Measurements from ENCODE around the gene OR5T3.
"Not testable (repeated sequence)": the region's sequence is repeated elsewhere in the genome, so short reads cannot be mapped to it uniquely, and the experiment has no call there.

The OR5T3 gene

DNA sequence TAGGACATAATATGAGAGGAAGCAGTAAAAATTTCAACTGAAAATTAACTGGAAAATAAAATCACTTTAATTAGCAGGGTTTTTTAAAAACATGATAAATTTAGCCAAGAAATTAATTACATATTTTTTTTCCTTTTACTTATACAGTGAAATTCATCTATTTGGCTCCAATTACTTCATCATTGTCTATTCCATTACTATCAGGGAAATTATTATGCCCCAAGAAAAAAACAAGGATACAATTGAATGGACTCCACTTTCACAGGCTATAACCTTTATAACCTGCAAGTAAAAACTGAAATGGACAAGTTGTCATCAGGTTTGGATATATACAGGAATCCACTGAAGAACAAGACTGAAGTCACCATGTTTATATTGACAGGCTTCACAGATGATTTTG is at the start of gene OR5T3:
TSS of gene OR5T3 (plus strand) at position 301 of the 400 bp plus-strand sequence. CDS start at position 301, 0 bp downstream.
- DNase-seq (ENCODE audit: low read depth in 2 of 2), result no peak

DNA sequence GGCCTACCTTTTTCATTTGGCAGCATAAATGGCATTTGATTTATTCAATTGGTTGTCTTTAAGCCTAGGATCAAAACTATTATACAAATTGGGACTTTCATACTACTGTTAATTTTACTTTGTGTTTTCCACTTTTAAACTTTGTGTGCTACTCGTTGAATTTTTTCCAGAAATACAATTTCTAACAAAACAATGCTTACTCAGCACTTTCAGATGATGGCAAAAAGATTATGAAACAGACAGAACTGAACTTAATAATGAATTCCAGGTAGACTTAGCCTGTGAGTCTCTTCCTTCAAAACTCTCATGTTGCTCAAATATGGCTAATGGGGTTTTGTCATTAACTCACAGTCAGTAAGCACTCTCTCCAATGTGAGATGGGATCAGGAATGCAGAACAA is 44.3 kb upstream of the OR5T3 start:
- DNase-seq (ENCODE audit: low read depth in 2 of 2), result no peak

DNA sequence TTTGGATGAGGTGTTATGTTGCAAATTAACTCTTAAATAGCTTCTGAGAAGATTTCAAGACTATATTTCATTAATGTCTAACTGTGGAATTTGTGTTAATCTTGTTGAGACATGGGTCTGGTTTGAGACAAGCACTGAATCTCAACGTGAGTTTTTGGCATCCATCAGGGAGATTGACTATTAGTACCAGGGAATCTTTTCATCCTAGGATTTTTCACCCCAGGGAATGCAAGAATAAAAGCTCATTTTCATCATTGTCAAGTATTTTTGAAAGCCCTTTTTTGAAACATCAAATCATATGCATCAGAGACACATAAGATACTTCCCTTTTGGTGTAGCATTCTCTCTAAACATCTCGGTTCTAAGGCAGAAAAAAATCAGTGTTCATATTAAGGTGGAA is 37.5 kb upstream of the OR5T3 start:
- DNase-seq (ENCODE audit: low read depth in 2 of 2), result no peak

DNA sequence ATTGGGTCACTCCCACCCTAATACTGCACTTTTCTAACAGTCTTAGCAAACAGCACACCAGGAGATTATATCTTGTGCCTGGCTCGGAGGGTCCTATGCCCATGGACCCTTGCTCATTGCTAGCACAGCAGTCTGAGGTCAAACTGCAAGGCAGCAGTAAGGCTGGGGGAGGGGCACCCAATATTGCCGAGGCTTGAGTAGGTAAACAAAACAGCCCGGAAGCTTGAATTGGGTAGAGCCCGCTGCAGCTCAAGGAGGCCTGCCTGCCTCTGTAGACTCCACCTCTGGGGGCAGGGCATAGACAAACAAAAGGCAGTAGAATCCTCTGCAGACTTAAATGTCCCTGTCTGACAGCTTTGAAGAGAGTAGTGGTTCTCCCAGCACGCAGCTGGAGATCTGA is 32.3 kb upstream of the OR5T3 start:
- not testable (repeated sequence) for DNase-seq (ENCODE audit: low read depth in 2 of 2)

DNA sequence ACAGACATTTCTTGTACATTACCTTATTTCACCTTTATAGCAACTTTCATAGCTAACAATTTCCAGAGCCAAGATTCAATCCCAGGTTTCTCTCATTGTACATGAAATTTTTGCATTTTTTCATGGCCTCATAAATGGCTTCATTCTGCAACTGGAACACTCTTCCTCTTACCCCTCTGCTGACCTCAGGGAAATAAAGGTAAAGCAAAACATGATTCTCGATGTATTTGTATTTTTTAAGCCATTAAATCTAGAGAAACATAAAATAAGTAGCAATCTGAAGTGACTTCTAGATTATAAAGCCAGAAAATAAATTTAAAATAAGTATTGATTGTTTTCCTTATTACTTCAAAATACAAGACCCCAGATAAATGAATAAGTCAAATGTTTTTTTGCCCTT is 17.9 kb upstream of the OR5T3 start, which contains the start of gene OR5T2:
TSS of gene OR5T2 (minus strand) at position 101 of the 400 bp plus-strand sequence. CDS start 1,193 bp downstream, outside the sequence.
- DNase-seq (ENCODE audit: low read depth in 2 of 2), result no peak

DNA sequence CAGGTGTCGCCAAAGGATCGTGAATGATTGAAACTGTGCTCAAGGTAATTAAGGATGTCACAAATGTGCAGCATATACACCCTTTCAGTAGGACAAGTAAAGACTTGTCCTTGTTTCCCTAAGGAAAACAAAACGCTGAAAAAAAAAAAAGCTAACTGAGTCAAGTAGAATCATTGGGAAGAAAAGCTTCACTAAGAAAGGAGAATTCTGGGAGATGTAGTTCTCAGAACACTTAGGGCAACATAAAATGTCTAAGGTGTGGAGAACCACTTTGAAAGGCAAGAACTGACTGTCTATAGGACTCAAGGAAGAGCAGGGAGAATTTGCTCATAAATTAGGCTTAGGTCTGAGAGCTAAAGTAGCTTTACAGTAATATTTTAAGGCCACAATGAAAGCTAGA is 19.0 kb downstream of the OR5T3 start:
- no peak for DNase-seq (ENCODE audit: low read depth in 2 of 2)

DNA sequence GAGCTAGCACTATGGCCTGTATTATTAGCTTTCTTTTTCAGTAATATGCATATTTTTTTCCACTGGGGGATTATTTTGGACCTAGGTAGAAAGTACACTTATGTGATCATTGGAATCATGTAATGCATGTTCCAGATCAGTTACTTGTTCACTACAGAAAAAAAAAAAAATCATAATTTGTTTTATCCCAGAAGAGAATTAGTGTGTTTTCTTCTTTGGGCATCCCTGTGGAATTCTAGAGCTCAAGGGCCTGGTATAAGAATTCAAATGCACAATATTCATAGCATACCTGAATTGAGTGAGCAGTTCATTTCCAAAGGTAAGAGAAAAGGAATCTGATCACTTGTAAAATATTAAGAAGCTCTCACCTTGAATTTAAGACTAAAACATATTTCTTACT is 21.8 kb downstream of the OR5T3 start, which contains the start of gene OR5T1:
TSS of gene OR5T1 (plus strand) at position 301 of the 400 bp plus-strand sequence. CDS start 1,485 bp downstream, outside the sequence.
- no peak for DNase-seq (ENCODE audit: low read depth in 2 of 2)

DNA sequence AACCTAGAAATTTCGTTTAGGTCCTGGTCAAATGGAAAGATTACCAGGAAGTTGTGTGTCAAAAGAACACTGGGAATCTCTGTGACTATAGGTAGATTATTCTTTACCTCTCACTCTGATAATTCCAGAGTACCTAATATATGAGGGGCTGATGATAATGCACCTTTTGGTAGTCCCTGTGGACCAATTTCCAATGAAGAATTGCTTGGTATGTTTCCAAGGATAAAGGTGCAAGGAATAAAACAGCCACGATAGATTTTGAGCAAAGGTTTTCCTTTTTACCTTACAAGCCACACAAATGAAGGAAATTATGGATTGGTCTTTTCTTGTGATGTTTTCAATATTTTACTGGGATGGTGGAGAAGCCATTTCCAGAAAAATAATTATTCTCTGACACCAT is 40.1 kb downstream of the OR5T3 start, which contains the start of gene OR8H1:
TSS of gene OR8H1 (minus strand) at position 101 of the 400 bp plus-strand sequence. CDS start 1,192 bp downstream, outside the sequence.
- no peak for DNase-seq (ENCODE audit: low read depth in 2 of 2)

DNA sequence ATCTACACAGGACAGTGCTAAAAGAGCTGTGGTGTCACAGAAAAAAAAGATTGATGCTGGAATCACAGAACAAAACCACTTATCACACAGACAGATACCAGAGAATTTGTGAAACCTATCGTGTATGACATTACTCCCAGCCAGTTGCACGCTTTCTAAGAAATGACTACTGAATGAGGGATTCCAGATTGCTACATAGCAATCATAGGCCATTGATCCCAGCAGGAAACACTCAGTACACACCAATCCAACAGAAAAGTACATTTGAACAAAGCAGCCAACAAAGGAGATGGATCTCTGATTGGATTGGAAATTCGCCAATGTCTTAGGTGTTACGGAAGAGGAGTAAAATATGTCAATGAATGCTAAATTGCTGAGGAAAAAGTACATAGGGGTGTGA is 44.8 kb downstream of the OR5T3 start:
- DNase-seq (ENCODE audit: low read depth in 2 of 2), result no peak

All from stimulated activated CD8-positive, alpha-beta memory T cell treated with anti-CD3 and anti-CD28 coated beads, Interleukin-15, amount 100 ng/mL, for 48 hours (primary cell).